GM23248 (cell line): Measurements from ENCODE around the gene POLN. TPM values are rescaled to one million over a fixed set of nuclear protein-coding genes. Genes with fewer than 3 reads are reported as not detected.
"Not testable (repeated sequence)": the region's sequence is repeated elsewhere in the genome, so short reads cannot be mapped to it uniquely, and the experiment has no call there.

Experiments
- DNase-seq: peaks from one replicate; pipeline ENCODE4 v3.0.0-alpha.2; 2015
- H2AFZ ChIP-seq: fragments of 200-600 bp; sonication (generic); 2 replicates; pipeline ENCODE4 v1.6.1; 2016; ENCODE audit warnings: antibody characterized with exemption
- H3F3A ChIP-seq: fragments of 200-600 bp; sonication (generic); 2 replicates; pipeline ENCODE4 v1.6.1; 2016; ENCODE audit warnings: mild to moderate bottlenecking, antibody characterized with exemption, mixed run types; ENCODE audit not compliant: insufficient read depth
- H3K27ac ChIP-seq: fragments of 200-600 bp; sonication (generic); 2 replicates; pipeline ENCODE4 v1.5.1; 2016; ENCODE audit warnings: mild to moderate bottlenecking
- H3K27me3 ChIP-seq: fragments of 200-600 bp; sonication (generic); replicated peaks from 2 replicates; pipeline ENCODE4 v1.6.1; 2016; ENCODE audit warnings: mild to moderate bottlenecking; ENCODE audit not compliant: insufficient read depth
- H3K36me3 ChIP-seq: fragments of 200-600 bp; sonication (generic); 2 replicates; pipeline ENCODE4 v1.6.1; 2016; ENCODE audit warnings: low read depth, mild to moderate bottlenecking
- H3K4me1 ChIP-seq: fragments of 200-600 bp; sonication (generic); 2 replicates; pipeline ENCODE4 v1.6.1; 2016; ENCODE audit warnings: mild to moderate bottlenecking; ENCODE audit not compliant: insufficient read depth
- H3K4me2 ChIP-seq: fragments of 200-600 bp; sonication (generic); one replicate; pipeline ENCODE4 v1.6.1; 2016; ENCODE audit warnings: mild to moderate bottlenecking; ENCODE audit not compliant: unreplicated experiment
- H3K4me3 ChIP-seq: fragments of 200-600 bp; sonication (generic); 2 replicates; pipeline ENCODE4 v1.5.1; 2016; ENCODE audit warnings: mild to moderate bottlenecking
- H3K79me2 ChIP-seq: fragments of 200-600 bp; sonication (generic); 2 replicates; pipeline ENCODE4 v1.6.1; 2016; ENCODE audit warnings: mild to moderate bottlenecking; ENCODE audit not compliant: insufficient read depth
- H3K9ac ChIP-seq: fragments of 200-600 bp; sonication (generic); 2 replicates; pipeline ENCODE4 v1.6.1; 2016; ENCODE audit warnings: mild to moderate bottlenecking
- H3K9me2 ChIP-seq: fragments of 200-600 bp; sonication (generic); 2 replicates; pipeline ENCODE4 v1.6.1; 2016; ENCODE audit warnings: mixed run types, mild to moderate bottlenecking, moderate library complexity; ENCODE audit not compliant: insufficient read depth
- H3K9me3 ChIP-seq: fragments of 200-600 bp; sonication (generic); one replicate; pipeline ENCODE4 v1.6.1; 2017; ENCODE audit warnings: low read depth
- H4K20me1 ChIP-seq: fragments of 200-600 bp; sonication (generic); 2 replicates; pipeline ENCODE4 v1.6.0; 2016; ENCODE audit not compliant: insufficient read depth
- EZH2 ChIP-seq: fragments of 200-600 bp; sonication (generic); IDR thresholded peaks from 2 replicates; pipeline ENCODE4 v1.6.1; 2018; ENCODE audit warnings: antibody characterized with exemption, mild to moderate bottlenecking; ENCODE audit not compliant: insufficient read depth, poor library complexity, severe bottlenecking
- EZH2phosphoT487 ChIP-seq: fragments of 200-600 bp; sonication (generic); IDR thresholded peaks from 2 replicates; pipeline ENCODE4 v1.6.1; 2018; ENCODE audit warnings: antibody characterized with exemption, moderate library complexity, mild to moderate bottlenecking, low read depth; ENCODE audit not compliant: insufficient read depth
- WGBS, 2 experiments: methylation state at CpG; one replicate each; pipeline ENCODE4 v1.1.6; 2015 to 2017; ENCODE audit warnings: low lambda C conversion rate in 2 of 2, low coverage in 1 of 2; ENCODE audit errors: missing lambda C conversion rate in 2 of 2; 5-methylcytosine and 5-hydroxymethylcytosine counted together
- in situ Hi-C: fragments of 300-500 bp; cut with MboI; formaldehyde crosslinking; loops from 2 replicates; pipeline ENCODE4 v1.15.0; 2020
- polyA plus RNA-seq: library from polyadenylated mRNA; unstranded; fragments of >200 nt; fragmentation: Nextera tagmentation; extraction: Ambion mirVana; gene quantifications from 2 replicates; pipeline ENCODE4 v1.2.1, GENCODE V29; 2016
- total RNA-seq: library from RNA; depleted of rRNA; stranded (reverse); fragments of >200 nt; shearing (Covaris generic); gene quantifications from 2 replicates; pipeline ENCODE4 v1.2.3, GENCODE V29; 2014

POLN gene
- total and polyA plus RNA-seq, 2 experiments from 2014 or later = 1.6 to 3.9 TPM

DNA sequence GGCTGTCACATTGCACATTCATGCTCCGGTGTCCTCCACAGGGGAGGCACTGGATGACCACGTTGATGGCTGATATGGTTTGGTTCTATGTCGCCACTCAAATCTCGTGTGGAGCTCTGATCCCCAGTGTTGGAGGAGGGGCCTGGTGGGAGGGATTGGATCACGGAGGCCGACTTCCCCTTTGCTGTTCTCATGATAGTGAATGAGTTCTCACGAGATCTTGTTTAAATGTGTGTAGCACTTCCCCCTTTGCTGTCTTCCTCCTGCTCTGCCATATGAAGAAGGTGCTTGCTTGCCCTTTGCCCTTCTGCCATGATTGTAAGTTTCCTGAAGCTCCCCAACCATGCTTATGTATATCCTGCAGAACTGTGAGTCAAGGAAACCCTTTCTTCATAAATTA is 205.1 kb downstream of the POLN start:
- WGBS, 2 experiments = 54 to 64% methylated on average over 6 to 7 of the region's 7 CpGs
- Histone ChIP-seq H3K36me3 (no peaks in the 10 kb centered on the region), H2AFZ (no peak overlapping the region), H3K79me2 (no peaks in the 10 kb centered on the region), H3K4me1 (no peaks in the 10 kb centered on the region), H3K9me3 (no peaks in the 10 kb centered on the region), H3F3A (no peaks in the 10 kb centered on the region), H3K27ac (no peak overlapping the region), H3K4me2 (no peak overlapping the region), H3K9ac (no peak overlapping the region), H3K9me2 (no peaks in the 10 kb centered on the region), H3K4me3 (no peak overlapping the region), H3K27me3 (peaks cover 8% of the 10 kb centered on the region; the same call in 1 of the 2 replicates), H4K20me1 (no peaks in the 10 kb centered on the region)
- in situ Hi-C loops = no loop called here
- DNase-seq = no peak
- TF ChIP-seq EZH2 (no peak), EZH2phosphoT487 (no peak)

DNA sequence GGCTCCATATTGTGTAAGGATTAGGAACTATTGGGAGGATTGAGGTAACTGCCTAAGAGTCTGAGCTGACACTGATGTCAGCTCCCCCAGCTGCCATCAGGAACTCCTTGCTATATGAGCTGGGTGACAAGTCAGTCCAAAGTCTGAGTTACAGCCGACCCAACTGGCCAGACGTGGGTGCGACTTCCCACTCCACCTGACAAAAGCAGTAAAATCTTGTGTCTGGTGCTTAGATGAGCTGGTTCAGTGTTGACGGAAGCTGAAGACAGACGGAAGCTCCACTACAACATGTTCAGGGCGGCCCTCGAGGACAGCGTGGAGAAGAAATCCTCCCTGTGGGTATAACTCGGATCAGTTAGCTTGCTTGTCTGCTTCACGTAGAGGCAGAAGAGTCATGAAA is 205.6 kb downstream of the POLN start:
- Histone ChIP-seq H3K36me3 (no peaks in the 10 kb centered on the region), H3K9ac (no peak overlapping the region), H3F3A (no peaks in the 10 kb centered on the region), H3K4me3 (no peak overlapping the region), H3K27me3 (peaks cover 8% of the 10 kb centered on the region; the same call in 1 of the 2 replicates), H3K4me1 (no peaks in the 10 kb centered on the region), H4K20me1 (no peaks in the 10 kb centered on the region), H3K4me2 (no peak overlapping the region), H3K79me2 (no peaks in the 10 kb centered on the region), H2AFZ (no peak overlapping the region), H3K9me2 (no peaks in the 10 kb centered on the region), H3K9me3 (no peaks in the 10 kb centered on the region), H3K27ac (no peak overlapping the region)
- no peak for DNase-seq
- TF ChIP-seq EZH2phosphoT487 (no peak), EZH2 (no peak)
- in situ Hi-C loops = no loop called here
- WGBS, 2 experiments = 67 to 69% methylated on average over 10 of the region's 10 CpGs

DNA sequence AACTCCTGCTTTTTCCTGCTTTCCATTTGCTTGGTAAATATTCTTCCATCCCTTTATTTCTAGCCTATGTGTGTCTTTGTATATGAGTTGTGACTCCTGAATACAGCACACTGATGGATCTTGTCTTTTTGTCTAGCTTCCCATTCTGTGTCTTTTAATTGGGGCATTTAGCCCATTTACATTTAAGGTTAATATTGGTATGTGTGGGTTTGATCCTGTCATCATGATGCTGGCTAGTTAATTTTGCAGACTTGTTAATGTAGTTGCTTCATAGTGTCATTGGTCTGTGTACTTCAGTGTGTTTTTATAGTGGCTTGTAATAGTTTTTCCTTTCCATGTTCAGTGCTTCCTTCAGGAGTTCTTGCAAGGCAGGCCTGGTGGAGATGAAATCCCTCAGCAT is 210.8 kb downstream of the POLN start:
- H3K4me3 ChIP-seq = not testable (repeated sequence)

DNA sequence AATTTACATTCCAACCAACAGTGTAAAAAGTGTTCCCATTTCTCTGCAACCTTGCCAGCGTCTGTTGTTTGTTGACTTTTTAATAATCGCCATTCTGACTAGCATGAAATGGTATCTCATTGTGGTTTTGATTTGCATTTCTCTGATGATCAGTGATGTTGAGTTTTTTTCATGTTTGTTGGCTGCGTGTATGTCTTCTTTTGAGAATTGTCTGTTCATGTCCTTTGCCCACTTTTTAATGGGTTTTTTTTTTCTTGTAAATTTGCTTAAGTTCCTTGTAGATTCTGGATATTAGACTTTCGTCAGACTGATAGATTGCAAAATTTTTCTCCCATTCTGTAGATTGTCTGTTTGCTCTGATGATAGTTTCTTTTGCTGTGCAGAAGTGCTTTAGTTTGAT is 214.8 kb downstream of the POLN start:
- WGBS, 2 experiments = 56 to 62% methylated on average over 4 of the region's 4 CpGs
- H3F3A ChIP-seq, H3K27ac ChIP-seq, H3K4me3 ChIP-seq, H3K36me3 ChIP-seq, H3K9me2 ChIP-seq, in situ Hi-C loops, DNase-seq, H3K9me3 ChIP-seq, H2AFZ ChIP-seq, H4K20me1 ChIP-seq, H3K4me1 ChIP-seq, H3K9ac ChIP-seq, H3K4me2 ChIP-seq, H3K79me2 ChIP-seq: not testable (repeated sequence)
- peaks cover 19% of the 10 kb centered on the region for H3K27me3 ChIP-seq

More for the DNA sequence above, 210.8 kb downstream of the POLN start:
- H3K9ac ChIP-seq, H3K79me2 ChIP-seq, H3K4me1 ChIP-seq, H3K36me3 ChIP-seq, H2AFZ ChIP-seq, H3K27ac ChIP-seq, H3K4me2 ChIP-seq, H3F3A ChIP-seq, H3K9me2 ChIP-seq, H3K9me3 ChIP-seq, H4K20me1 ChIP-seq, DNase-seq, in situ Hi-C loops: not testable (repeated sequence)
- H3K27me3 ChIP-seq = peaks cover 15% of the 10 kb centered on the region

DNA sequence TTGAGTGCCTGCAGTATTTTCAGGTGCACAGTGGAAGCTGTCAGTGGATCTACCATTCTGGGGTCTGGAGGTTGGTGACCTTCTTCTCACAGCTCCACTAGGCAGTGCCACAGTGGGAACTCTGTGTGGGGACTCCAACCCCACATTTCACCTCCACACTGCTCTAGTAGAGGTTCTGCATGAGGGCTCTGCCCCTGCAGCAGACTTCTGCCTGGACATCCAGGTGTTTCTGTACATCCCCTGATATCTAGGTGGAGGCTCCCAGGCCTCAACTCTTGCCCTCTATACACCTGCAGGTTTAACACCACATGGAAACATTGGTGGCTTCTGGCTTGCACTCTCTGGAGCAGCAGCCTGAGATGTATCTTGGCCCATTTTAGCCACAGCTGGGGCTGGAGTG is 216.1 kb downstream of the POLN start:
- no peak overlapping the region for H3K27ac ChIP-seq
- no peaks in the 10 kb centered on the region for H3K4me1 ChIP-seq
- in situ Hi-C loops = no loop called here
- no peaks in the 10 kb centered on the region for H3K9me2 ChIP-seq
- H3K9ac ChIP-seq = no peak overlapping the region
- H3K79me2 ChIP-seq = no peaks in the 10 kb centered on the region
- H3K4me2 ChIP-seq = no peak overlapping the region
- no peak overlapping the region for H2AFZ ChIP-seq
- no peaks in the 10 kb centered on the region for H3K36me3 ChIP-seq
- H3K27me3 ChIP-seq = peaks cover 22% of the 10 kb centered on the region
- TF ChIP-seq EZH2phosphoT487 (no peak), EZH2 (no peak)
- no peaks in the 10 kb centered on the region for H4K20me1 ChIP-seq
- H3F3A ChIP-seq = no peaks in the 10 kb centered on the region
- no peak overlapping the region for H3K4me3 ChIP-seq
- DNase-seq = no peak
- H3K9me3 ChIP-seq = no peaks in the 10 kb centered on the region
